22Rv1 (cell line): ENCODE data around the gene TMEM30B.

ENCODE experiments used
- CTCF ChIP-seq: fragments of 450-650 bp; IDR thresholded peaks from 2 replicates; pipeline ENCODE4 v1.5.1; 2017; ENCODE audit warnings: mild to moderate bottlenecking
- ZFX ChIP-seq: fragments of 450-650 bp; IDR thresholded peaks from 2 replicates; pipeline ENCODE4 v1.6.1; 2017; ENCODE audit warnings: antibody characterized with exemption, borderline replicate concordance

GRCh38 chr14:61322799-61323290 is 41.7 kb upstream of the TMEM30B start:
- TF ChIP-seq CTCF (no peak), ZFX (no peak)
